ENCODE results near the gene FNBP1L. TPM values are rescaled to one million over a fixed set of nuclear protein-coding genes. Genes with fewer than 3 reads are reported as not detected.

Gene FNBP1L
- total RNA-seq, 1 donor from 2014 or later, result 78.6 TPM

Other genes with a start within 250 kb of the FNBP1L start
- gene DR1, start 102.2 kb upstream of the FNBP1L start, total RNA-seq, result 45.1 and 52.1 TPM in 2 replicates
- gene BCAR3, start 233.7 kb downstream of the FNBP1L start, total RNA-seq, result 93.3 and 109 TPM in 2 replicates